HCT116 (cell line): Measurements from ENCODE around the gene NECAB3. TPM values are rescaled to one million over a fixed set of nuclear protein-coding genes. Genes with fewer than 3 reads are reported as not detected.

ENCODE experiments used
- ATAC-seq: fragments of 200-7000 bp; cut with Tn5 transposase; 2 replicates; pipeline ENCODE4 v1.9.1; 2020; ENCODE audit warnings: mild to moderate bottlenecking, moderate library complexity
- BruUV-seq: library from RNA; stranded (reverse); fragments of 400-500 nt; replicated peaks from 2 replicates; lab custom pipeline; 2021; lab: Mats Ljungman, UMichigan
- CTCF ChIA-PET: fragments of 300-600 bp; sonication (Branson Sonifier 250); formaldehyde crosslinking; loops from one replicate; lab custom pipeline; 2021; ENCODE audit warnings: antibody characterized with exemption; lab: Charles Lee
- POLR2A ChIA-PET: fragments of 300-600, 350-600 bp; sonication (Branson Sonifier 250); formaldehyde crosslinking; loops from one replicate; lab custom pipeline; 2021; ENCODE audit warnings: antibody characterized with exemption; lab: Charles Lee
- RAD21 ChIA-PET, 2 experiments: fragments of 300-600 bp; sonication (Branson Sonifier 250); formaldehyde crosslinking; loops; one replicate each; lab custom pipeline; 2023; ENCODE audit warnings: low total read pairs in 2 of 2; ENCODE audit not compliant: uncharacterized antibody in 2 of 2, unreplicated experiment in 2 of 2, low non-redundant PET in 1 of 2; lab: Charles Lee
- DNase-seq: peaks from one replicate; pipeline ENCODE4 v3.0.0-alpha.2; 2010; ENCODE audit warnings: low read depth, low spot score
- H2AFZ ChIP-seq: fragments of 200-600 bp; shearing (Covaris generic), sonication (generic); 2 replicates; pipeline ENCODE4 v1.6.1; 2017; ENCODE audit warnings: low read depth, mixed run types, mixed read lengths, antibody characterized with exemption, low read length; ENCODE audit not compliant: poor library complexity, severe bottlenecking
- H3K27ac ChIP-seq: 2 replicates; pipeline ENCODE4 v1.5.1; 2012; ENCODE audit warnings: low read depth, low read length
- H3K27me3 ChIP-seq: fragments of 200-600 bp; sonication (generic); 2 replicates; pipeline ENCODE4 v1.6.1; 2016; ENCODE audit warnings: mixed run types, low read length, mixed read lengths; ENCODE audit not compliant: insufficient read depth
- H3K36me3 ChIP-seq, 2 experiments: fragments of 200-500 bp in 1 of 2; fragments of 200-600 bp in 1 of 2; sonication (Bioruptor generic) in 1 of 2; sonication (generic) in 1 of 2; 2 replicates each; pipeline versions ENCODE4 v1.5.1 to v1.6.1; 2014 to 2016; ENCODE audit warnings: low read length in 2 of 2, inconsistent platforms in 1 of 2, mixed read lengths in 1 of 2, mixed run types in 1 of 2; ENCODE audit not compliant: insufficient read depth in 2 of 2, control insufficient read depth in 1 of 2
- H3K4me1 ChIP-seq, 2 experiments: fragments of 200-600 bp in 1 of 2; sonication (generic) in 1 of 2; 2 replicates each; pipeline versions ENCODE4 v1.5.1 to v1.6.1; 2012 to 2017; ENCODE audit warnings: low read length in 2 of 2, inconsistent platforms in 1 of 2, mild to moderate bottlenecking in 1 of 2, mixed read lengths in 1 of 2, mixed run types in 1 of 2, moderate library complexity in 1 of 2; ENCODE audit not compliant: insufficient read depth in 2 of 2, control insufficient read depth in 1 of 2
- H3K4me2 ChIP-seq: fragments of 200-600 bp; sonication (generic); 2 replicates; pipeline ENCODE4 v1.6.1; 2017; ENCODE audit warnings: mixed run types, low read length, mixed read lengths
- H3K4me3 ChIP-seq, 2 experiments: fragments of 200-600 bp in 1 of 2; sonication (generic) in 1 of 2; replicated peaks in 1 of 2; 2 replicates each; pipeline ENCODE4 v1.5.1; 2011 to 2016; ENCODE audit warnings: low read length in 2 of 2, control low read depth in 1 of 2, low read depth in 1 of 2, mild to moderate bottlenecking in 1 of 2, mixed read lengths in 1 of 2, mixed run types in 1 of 2
- H3K79me2 ChIP-seq: fragments of 200-600 bp; sonication (generic); 2 replicates; pipeline ENCODE4 v1.6.1; 2017; ENCODE audit warnings: mild to moderate bottlenecking, mixed run types, low read length, moderate library complexity, mixed read lengths; ENCODE audit not compliant: insufficient read depth
- H3K9ac ChIP-seq: fragments of 200-600 bp; sonication (generic); 2 replicates; pipeline ENCODE4 v1.6.1; 2016; ENCODE audit warnings: low read length, mixed read lengths
- H3K9me2 ChIP-seq: fragments of 200-600 bp; sonication (generic), shearing (Covaris generic); 2 replicates; pipeline ENCODE4 v1.6.1; 2017; ENCODE audit warnings: mixed run types, mild to moderate bottlenecking, moderate library complexity; ENCODE audit not compliant: insufficient read depth
- H3K9me3 ChIP-seq, 2 experiments: fragments of 200-500 bp in 1 of 2; fragments of 200-600 bp in 1 of 2; sonication (Bioruptor generic) in 1 of 2; sonication (generic) in 1 of 2; 2 replicates each; pipeline ENCODE4 v1.6.1; 2014 to 2017; ENCODE audit warnings: low read length in 2 of 2, mixed read lengths in 2 of 2, inconsistent platforms in 1 of 2, low read depth in 1 of 2, mild to moderate bottlenecking in 1 of 2, mixed run types in 1 of 2, moderate library complexity in 1 of 2; ENCODE audit not compliant: control insufficient read depth in 1 of 2, insufficient read depth in 1 of 2
- H4K20me1 ChIP-seq: fragments of 200-600 bp; sonication (generic), shearing (Covaris generic); 2 replicates; pipeline ENCODE4 v1.6.1; 2017; ENCODE audit warnings: mixed run types, mild to moderate bottlenecking, moderate library complexity; ENCODE audit not compliant: insufficient read depth
- CBX3 ChIP-seq: IDR thresholded peaks from 2 replicates; pipeline ENCODE4 v1.6.1; 2012; ENCODE audit warnings: low read depth
- EZH2 ChIP-seq: fragments of 200-600 bp; sonication (generic); IDR thresholded peaks from 2 replicates; pipeline ENCODE4 v1.6.1; 2017; ENCODE audit warnings: antibody characterized with exemption, mixed run types
- EZH2phosphoT487 ChIP-seq: fragments of 200-600 bp; IDR thresholded peaks from 2 replicates; pipeline ENCODE4 v1.6.1; 2018; ENCODE audit warnings: antibody characterized with exemption, borderline replicate concordance
- MAX ChIP-seq: IDR thresholded peaks from 2 replicates; pipeline ENCODE4 v1.6.1; 2012
- POLR2A ChIP-seq: IDR thresholded peaks from 2 replicates; pipeline ENCODE4 v1.7.0; 2011; ENCODE audit warnings: borderline replicate concordance; ENCODE audit not compliant: insufficient read depth, insufficient read length; ENCODE audit errors: extremely low read depth
- SIN3A ChIP-seq: IDR thresholded peaks from 2 replicates; pipeline ENCODE4 v1.6.1; 2012; ENCODE audit warnings: low read depth
- SRF ChIP-seq: IDR thresholded peaks from 2 replicates; pipeline ENCODE4 v1.6.1; 2012; ENCODE audit warnings: low read depth
- YY1 ChIP-seq: IDR thresholded peaks from 2 replicates; pipeline ENCODE4 v1.6.1; 2011; ENCODE audit warnings: low read length, low read depth, moderate library complexity, mild to moderate bottlenecking; ENCODE audit not compliant: insufficient replicate concordance; ENCODE audit errors: extremely low read depth
- ZFX ChIP-seq: fragments of 450-650 bp; IDR thresholded peaks from 2 replicates; pipeline ENCODE4 v1.6.1; 2017
- intact Hi-C: fragments of 100-400 bp; cut with micrococcal nuclease; formaldehyde crosslinking; loops from 2 replicates; pipeline ENCODE4 v1.10.0; 2022
- total RNA-seq: library from RNA; stranded (reverse); gene quantifications from one replicate; pipeline ENCODE4 v1.2.1, GENCODE V29; 2021; ENCODE audit not compliant: unreplicated experiment

Gene NECAB3
- total RNA-seq, 1 experiment from 2014 or later: 48.1 TPM

GRCh38 chr20:33677991-33678702 is 3.9 kb upstream of the NECAB3 start:
- Histone ChIP-seq H3K4me3 (no peak overlapping the region), H4K20me1 (no peaks in the 10 kb centered on the region), H2AFZ (no peak overlapping the region), H3K27me3 (no peaks in the 10 kb centered on the region), H3K9me2 (no peaks in the 10 kb centered on the region), H3K9ac (no peak overlapping the region), H3K36me3 (peaks cover 0 to 5% of the 10 kb centered on the region in 2 experiments; a peak in 2 of 4 replicates), H3K27ac (no peak overlapping the region; the same call in 1 of the 2 replicates), H3K4me1 (peaks cover 10 to 16% of the 10 kb centered on the region in 2 experiments), H3K9me3 (no peaks in the 10 kb centered on the region), H3K79me2 (peaks cover 18% of the 10 kb centered on the region), H3K4me2 (no peak overlapping the region)
- TF ChIP-seq SRF: no peak
- no peak for TF ChIP-seq MAX
- TF ChIP-seq POLR2A: no peak
- no peak for TF ChIP-seq CBX3
- TF ChIP-seq EZH2phosphoT487: no peak
- TF ChIP-seq ZFX: no peak
- no peak for TF ChIP-seq SIN3A
- TF ChIP-seq EZH2: no peak
- TF ChIP-seq YY1: no peak
- BruUV-seq: no TSS peak
- ATAC-seq: no peak
- no peak for DNase-seq
- ChIA-PET RAD21 (no interaction called here), CTCF (no interaction called here), POLR2A (no interaction called here)
- intact Hi-C loops: no loop called here
